ENCODE data around the gene INSIG1.

The INSIG1 gene

GRCh38 chr7:155305231-155305904 lies 7.7 kb downstream of the INSIG1 start:
- no peak for DNase-seq

GRCh38 chr7:155306673-155307470 lies 9.2 kb downstream of the INSIG1 start:
- DNase-seq = no peak

- no peak for DNase-seq
Measured at GRCh38 chr7:155308330-155309020, 10.8 kb downstream of the INSIG1 start.

- no peak for DNase-seq
Measured at GRCh38 chr7:155309021-155309338, 11.3 kb downstream of the INSIG1 start.

GRCh38 chr7:155310425-155311114 lies 12.9 kb downstream of the INSIG1 start:
- DNase-seq = no peak

DNA sequence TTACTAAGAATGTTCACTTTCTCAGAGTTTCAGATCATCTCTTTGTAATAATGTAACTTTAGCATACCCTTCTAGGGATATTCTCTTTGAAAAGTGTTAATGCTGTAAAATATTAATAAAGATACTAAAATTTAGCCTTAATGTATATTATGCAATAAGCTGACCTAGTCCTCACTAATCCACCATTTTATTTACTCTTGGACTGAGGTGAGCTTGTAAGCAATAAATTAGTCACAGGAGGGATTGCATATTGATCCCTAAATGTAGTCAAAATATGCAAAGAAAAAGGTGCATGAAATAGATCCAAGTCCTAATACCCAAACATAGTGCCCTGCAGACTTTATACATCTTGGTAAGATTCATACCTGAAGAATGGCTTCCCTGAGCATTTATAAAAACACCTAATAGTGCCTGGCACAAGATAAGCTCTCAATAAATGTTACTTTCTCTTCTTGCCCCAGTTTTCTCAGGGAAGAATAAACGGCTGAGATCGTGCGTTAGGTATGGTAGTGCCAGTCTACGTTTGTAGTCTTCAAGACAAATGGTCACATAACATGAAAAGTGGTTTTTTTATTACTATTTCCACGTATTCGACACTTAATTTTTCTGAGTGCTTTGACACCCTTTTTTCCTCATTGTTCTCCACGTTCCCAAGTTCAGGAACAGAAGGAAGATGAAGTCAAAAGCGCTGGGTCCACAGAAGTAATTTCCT lies 14.3 kb downstream of the INSIG1 start:
- DNase-seq = no peak

GRCh38 chr7:155312633-155313032 lies 15.0 kb downstream of the INSIG1 start:
- no peak for DNase-seq

DNA sequence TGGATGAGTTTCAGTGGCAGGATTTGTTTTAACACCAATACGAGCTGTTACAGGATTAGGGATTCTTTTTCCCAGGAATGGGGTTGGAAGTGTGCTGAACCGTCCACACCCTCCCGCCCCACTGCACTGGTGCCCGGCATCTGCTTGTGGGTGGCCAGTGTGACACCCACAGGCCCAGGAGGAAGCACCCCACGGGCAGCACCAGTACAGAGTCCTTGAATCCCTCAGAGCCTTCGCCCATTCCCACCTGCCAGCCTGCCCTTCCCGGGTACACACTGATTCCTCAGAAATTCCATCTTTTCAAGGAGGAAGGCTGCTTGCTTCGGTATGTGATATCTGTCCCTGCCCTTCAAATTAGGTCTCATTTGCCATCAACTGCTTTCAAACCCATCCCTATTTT lies 15.4 kb downstream of the INSIG1 start:
- no peak for DNase-seq

DNA sequence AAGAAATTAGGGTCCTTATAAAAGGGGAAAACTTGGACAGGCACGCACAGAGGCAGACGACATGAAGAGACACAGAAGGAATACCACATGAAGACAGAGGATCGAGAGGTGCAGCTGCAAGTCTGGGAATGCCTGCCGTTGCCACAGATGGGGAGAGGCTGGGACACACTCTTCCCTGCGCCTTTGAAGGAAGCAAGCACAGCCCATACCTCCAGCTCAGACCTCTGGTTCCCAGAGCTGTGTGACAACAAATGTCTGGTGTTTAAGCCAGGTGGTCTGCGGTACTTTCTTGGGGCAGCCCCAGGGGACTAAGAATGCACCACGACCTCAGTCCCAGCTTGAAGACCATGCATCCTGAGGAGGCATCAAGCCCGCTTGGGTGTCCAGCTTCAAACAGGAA lies 18.3 kb downstream of the INSIG1 start:
- DNase-seq = no peak

DNA sequence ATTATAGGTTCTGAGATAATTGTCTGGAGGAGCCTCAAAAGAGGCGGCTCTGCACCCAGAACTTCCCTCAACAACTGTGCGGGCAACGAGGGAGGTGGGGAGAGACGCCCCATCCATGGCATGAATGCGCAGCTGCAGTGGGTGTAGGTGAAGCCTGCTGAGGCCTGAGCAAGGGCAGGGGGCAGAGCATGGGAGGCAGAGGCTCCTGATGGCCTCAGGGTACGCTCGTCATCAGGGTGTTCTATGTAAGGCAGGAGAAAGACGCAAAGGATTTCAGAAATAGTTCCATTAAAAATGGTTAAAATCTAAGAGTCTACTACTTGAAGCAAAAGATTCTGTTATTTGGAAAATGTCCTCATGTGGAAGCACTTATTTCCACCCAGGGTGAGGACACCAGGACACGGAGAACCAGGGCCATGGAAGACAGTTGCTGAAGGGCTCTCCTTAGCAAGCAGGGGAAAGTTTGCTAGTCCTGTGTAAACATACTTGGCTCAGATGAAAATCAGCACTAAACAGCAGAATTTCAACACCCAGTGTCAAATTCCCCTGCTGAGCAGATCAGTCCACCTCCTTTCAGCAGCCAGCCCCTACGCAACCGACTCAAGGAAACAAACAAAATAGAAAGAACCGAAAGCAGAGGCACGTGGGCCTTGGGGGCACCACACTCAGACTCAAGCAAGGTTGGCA lies 18.9 kb downstream of the INSIG1 start:
- DNase-seq = no peak

DNA sequence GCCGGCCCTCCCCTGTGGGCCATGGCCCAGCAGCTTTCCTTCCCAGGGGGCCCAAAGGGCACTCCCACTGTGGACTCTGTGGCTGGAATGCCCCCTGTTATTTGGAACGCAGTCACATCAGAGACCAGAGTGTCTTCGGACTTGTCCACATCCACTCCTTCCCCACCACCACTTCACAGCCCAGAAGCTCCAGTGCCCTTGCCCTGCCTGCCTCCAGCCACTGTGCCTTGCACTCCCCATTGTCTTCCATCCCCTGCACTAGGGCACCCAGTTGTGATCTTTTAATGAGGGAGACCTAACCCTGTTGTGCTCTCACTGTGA lies 19.4 kb downstream of the INSIG1 start:
- no peak for DNase-seq

GRCh38 chr7:155318245-155318644 lies 20.6 kb downstream of the INSIG1 start:
- DNase-seq = no peak

DNA sequence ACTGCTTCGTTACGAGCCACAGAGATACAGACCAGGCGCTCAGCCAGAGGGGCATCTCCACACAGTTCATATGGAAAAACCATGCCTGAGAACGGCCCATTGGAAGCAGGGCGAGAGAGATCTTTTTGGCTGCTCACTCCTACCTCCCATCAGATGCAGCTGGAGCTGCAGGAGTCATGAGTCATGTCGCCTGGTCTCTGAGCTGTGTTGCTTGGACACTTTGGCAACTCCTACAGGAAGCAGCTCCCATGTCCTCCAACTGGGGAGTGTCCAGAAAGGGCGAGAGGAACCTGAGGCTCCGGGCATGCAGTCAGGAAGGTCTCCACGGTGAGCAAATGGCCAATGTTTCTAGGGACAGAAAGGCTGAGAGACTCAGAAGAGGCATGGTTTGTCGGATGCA lies 24.9 kb downstream of the INSIG1 start:
- no peak for DNase-seq

DNA sequence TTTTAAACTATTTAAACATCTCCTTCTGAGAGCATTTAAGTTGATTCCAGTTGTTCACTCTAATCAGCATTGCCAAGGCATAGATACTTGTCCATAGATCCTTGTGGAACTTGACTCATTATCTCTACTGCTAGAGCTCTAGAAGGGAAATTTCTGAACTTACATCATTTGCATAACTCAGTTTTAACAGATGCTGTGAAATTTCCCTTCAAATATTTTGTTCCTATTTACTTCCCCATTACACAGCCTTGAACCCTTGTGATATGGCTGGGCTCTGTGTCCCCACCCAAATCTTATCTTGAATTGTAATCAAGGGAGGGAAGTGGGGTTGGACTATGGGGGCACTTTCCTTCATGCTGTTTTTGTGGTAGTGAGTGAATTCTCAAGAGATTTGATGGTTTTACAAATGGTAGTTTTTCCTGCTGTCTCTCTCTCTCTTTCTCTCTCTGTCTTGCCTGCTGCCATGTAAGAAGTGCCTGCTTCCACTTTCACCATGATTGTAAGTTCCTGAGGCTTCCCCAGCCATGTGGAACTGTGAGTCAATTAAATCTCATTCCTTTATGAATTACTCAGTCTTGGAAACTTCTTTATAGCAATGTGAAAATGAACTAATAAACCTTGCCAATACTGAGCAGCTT lies 25.4 kb downstream of the INSIG1 start:
- DNase-seq = no peak

DNA sequence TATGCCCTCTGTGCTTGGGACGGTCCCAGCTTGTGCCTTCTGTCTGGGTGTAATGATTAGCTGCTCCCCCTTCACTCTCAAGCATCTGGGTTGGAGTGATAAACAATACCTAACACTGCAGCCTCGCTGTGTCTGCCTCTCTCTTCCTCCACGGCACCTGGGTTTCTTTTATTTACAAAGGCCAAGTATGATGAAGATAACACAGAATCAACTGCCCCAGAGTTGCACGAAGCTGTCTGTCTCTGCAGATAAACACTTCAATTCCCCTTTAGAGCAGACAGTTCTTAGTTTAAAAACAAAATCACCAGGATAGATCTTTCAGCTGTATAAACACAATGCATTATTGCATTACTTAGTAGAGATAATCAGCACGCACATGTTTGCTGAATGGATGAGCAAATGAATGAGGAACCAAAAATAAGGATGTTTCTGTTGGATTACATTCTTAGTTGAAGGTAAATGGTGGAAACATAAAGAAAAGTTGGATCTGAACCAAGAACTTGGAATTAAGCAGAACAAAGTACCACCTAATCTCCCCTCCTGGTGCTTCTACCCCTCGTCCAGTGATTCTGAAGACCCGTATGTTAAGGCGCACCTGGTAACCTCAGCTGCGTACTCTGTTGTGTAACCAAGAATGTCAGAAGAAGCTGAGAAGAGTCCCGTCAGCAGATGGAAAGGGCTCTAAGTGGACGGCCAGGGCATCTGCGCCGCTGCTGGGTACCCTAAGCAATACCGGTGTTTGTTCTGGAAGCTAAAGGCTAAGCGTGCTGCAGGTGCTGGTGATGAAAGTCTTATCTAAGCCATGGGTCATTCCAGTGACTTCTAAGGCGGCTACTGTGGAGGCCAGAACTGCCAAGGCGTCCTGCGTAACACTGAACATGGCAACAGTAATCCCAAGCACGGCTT lies 26.6 kb downstream of the INSIG1 start:
- no peak for DNase-seq

- DNase-seq = no peak
Measured at GRCh38 chr7:155324918-155325235, 27.2 kb downstream of the INSIG1 start.

- DNase-seq = no peak
Measured at GRCh38 chr7:155326385-155326784, 28.7 kb downstream of the INSIG1 start.

GRCh38 chr7:155327590-155328320 lies 30.1 kb downstream of the INSIG1 start:
- no peak for DNase-seq

DNA sequence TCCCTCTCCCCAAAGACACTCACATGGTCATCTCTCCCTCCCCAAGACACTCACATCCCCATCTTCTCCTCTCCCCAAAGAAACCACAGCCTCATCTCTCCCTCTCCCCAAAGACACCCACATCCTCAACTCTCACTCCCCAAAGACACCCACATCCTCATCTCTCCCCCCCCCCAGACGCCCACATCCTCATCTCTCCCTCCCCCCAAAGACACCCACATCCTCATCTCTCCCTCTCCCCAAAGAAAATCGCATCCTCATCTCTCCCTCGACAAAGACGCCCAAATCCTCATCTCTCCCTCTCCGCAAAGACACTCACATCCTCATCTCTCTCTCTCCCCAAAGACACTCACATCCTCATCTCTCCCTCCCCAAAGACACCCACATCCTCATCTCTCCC lies 31.5 kb downstream of the INSIG1 start:
- no peak for DNase-seq

DNA sequence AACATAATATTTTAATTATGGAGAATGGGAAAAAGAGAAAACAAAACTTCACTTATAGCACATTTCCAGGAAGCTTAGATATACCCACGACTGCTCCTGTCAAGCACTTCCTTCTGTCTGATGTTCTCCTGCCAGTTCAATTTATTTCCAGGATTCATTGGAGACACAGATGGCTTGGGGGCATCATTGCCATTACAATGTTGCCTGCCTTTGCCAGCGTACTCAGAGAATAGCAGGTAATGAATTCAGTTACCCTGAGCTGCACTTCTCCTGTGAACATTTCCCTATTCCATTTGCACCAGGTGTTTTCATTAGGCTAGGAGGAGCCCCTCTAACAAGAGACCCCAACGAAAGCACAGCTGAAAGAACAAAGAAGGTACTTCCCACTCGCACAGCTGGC lies 33.7 kb downstream of the INSIG1 start:
- DNase-seq = no peak
